Measurements from ENCODE around the gene CDO1.

CDO1 gene

GRCh38 chr5:115767424-115767823, 49.0 kb downstream of the CDO1 start:
- ATAC-seq: no peak
- TF ChIP-seq SNAI2 (CRISPR knock-in tag; IDR thresholded peaks at IDR 0.05) (no peak), ZC3H10 (CRISPR knock-in tag; IDR thresholded peaks at IDR 0.05) (no peak), CREB5 (CRISPR knock-in tag; IDR thresholded peaks at IDR 0.05; ENCODE audit: low read depth) (no peak)

GRCh38 chr5:115766608-115767007, 49.9 kb downstream of the CDO1 start:
- TF ChIP-seq GLIS3 (CRISPR knock-in tag; IDR thresholded peaks at IDR 0.05) (no peak), ZNF565 (CRISPR knock-in tag; conservative IDR thresholded peaks at IDR 0.05; ENCODE audit: low read depth) (no peak), BACH2 (CRISPR knock-in tag; IDR thresholded peaks at IDR 0.05; ENCODE audit: borderline replicate concordance) (no peak), ZFP30 (CRISPR knock-in tag; IDR thresholded peaks at IDR 0.05) (no peak), ISL1 (CRISPR knock-in tag; IDR thresholded peaks at IDR 0.05) (no peak)
- ATAC-seq: no peak

GRCh38 chr5:115758356-115758755, 58.1 kb downstream of the CDO1 start:
- ATAC-seq: no peak
- TF ChIP-seq CREB5 (CRISPR knock-in tag; IDR thresholded peaks at IDR 0.05; ENCODE audit: low read depth) (no peak), ZNF70 (CRISPR knock-in tag; IDR thresholded peaks at IDR 0.05) (no peak), CSRNP3 (CRISPR knock-in tag; IDR thresholded peaks at IDR 0.05) (no peak), PATZ1 (CRISPR knock-in tag; IDR thresholded peaks at IDR 0.05; ENCODE audit: borderline replicate concordance) (no peak), CSDC2 (CRISPR knock-in tag; IDR thresholded peaks at IDR 0.05) (no peak), GLIS3 (CRISPR knock-in tag; IDR thresholded peaks at IDR 0.05) (no peak), TCF4 (CRISPR knock-in tag; IDR thresholded peaks at IDR 0.05; ENCODE audit: borderline replicate concordance) (no peak), TOX (CRISPR knock-in tag; IDR thresholded peaks at IDR 0.05; ENCODE audit: borderline replicate concordance) (no peak), SNAI2 (CRISPR knock-in tag; IDR thresholded peaks at IDR 0.05) (no peak)

- TF ChIP-seq CREB5 (CRISPR knock-in tag; IDR thresholded peaks at IDR 0.05; ENCODE audit: low read depth): no peak
- no peak for TF ChIP-seq ZC3H10 (CRISPR knock-in tag; IDR thresholded peaks at IDR 0.05)
- TF ChIP-seq RARB (CRISPR knock-in tag; IDR thresholded peaks at IDR 0.05): no peak
- no peak for TF ChIP-seq PPARA (CRISPR knock-in tag; IDR thresholded peaks at IDR 0.05; ENCODE audit: borderline replicate concordance)
- no peak for TF ChIP-seq ESRRG (CRISPR knock-in tag; IDR thresholded peaks at IDR 0.05)
- TF ChIP-seq CSDC2 (CRISPR knock-in tag; IDR thresholded peaks at IDR 0.05): no peak
- TF ChIP-seq ZFP3 (CRISPR knock-in tag; IDR thresholded peaks at IDR 0.05): no peak
- TF ChIP-seq ISL1 (CRISPR knock-in tag; IDR thresholded peaks at IDR 0.05): no peak
- TF ChIP-seq TCF4 (CRISPR knock-in tag; IDR thresholded peaks at IDR 0.05; ENCODE audit: borderline replicate concordance): no peak
- no peak for TF ChIP-seq BACH2 (CRISPR knock-in tag; IDR thresholded peaks at IDR 0.05; ENCODE audit: borderline replicate concordance)
- no peak for TF ChIP-seq ZFP30 (CRISPR knock-in tag; IDR thresholded peaks at IDR 0.05)
- no peak for TF ChIP-seq PATZ1 (CRISPR knock-in tag; IDR thresholded peaks at IDR 0.05; ENCODE audit: borderline replicate concordance)
- TF ChIP-seq TOX (CRISPR knock-in tag; IDR thresholded peaks at IDR 0.05; ENCODE audit: borderline replicate concordance): no peak
- no peak for ATAC-seq
Measured at GRCh38 chr5:115755675-115756074, 60.8 kb downstream of the CDO1 start.

Data from SK-N-SH treated with all-trans-retinoic acid at 6 μM for 48 hours (cell line).